K562 (cell line): Measurements from ENCODE around the gene SIK3. TPM values are rescaled to one million over a fixed set of nuclear protein-coding genes. Genes with fewer than 3 reads are reported as not detected.
A peak's percentile ranks its signal among the peaks of the same experiment; 100 is the strongest.

Experiments used
- CBFA2T2 ChIP-seq: fragments of 450-650 bp; conservative IDR thresholded peaks from 2 replicates; pipeline ENCODE4 v1.6.1; 2017; ENCODE audit warnings: mild to moderate bottlenecking
- CEBPG ChIP-seq, 3 experiments: fragments of 200-800 bp in 1 of 3; sonication (Bioruptor generic) in 1 of 3; sonication (generic) in 1 of 3; formaldehyde crosslinking in 1 of 3; IDR thresholded peaks in 2 of 3; conservative IDR thresholded peaks in 1 of 3; 2 replicates each; pipeline versions ENCODE4 v1.6.1 to v1.8.0; 2016 to 2022; ENCODE audit warnings: missing compliant biosample characterization in 2 of 3, missing genetic modification characterization in 2 of 3, mild to moderate bottlenecking in 1 of 3, missing genetic modification reagents in 1 of 3
- DDX20 ChIP-seq: fragments of 450-650 bp; IDR thresholded peaks from 2 replicates; pipeline ENCODE4 v1.6.1; 2016; ENCODE audit warnings: missing genetic modification characterization, low read depth, mild to moderate bottlenecking, missing compliant biosample characterization, moderate library complexity
- ELK3 ChIP-seq: fragments of 450-650 bp; formaldehyde crosslinking; IDR thresholded peaks from 2 replicates; pipeline ENCODE4 v1.4.0; 2020; ENCODE audit warnings: mild to moderate bottlenecking
- EP400 ChIP-seq: fragments of 450-650 bp; IDR thresholded peaks from 2 replicates; pipeline ENCODE4 v1.6.1; 2017; ENCODE audit warnings: antibody characterized with exemption, mild to moderate bottlenecking, moderate library complexity
- FOSL1 ChIP-seq: fragments of 200-800 bp; sonication (Bioruptor generic); conservative IDR thresholded peaks from 2 replicates; pipeline ENCODE4 v1.6.1; 2016; ENCODE audit warnings: missing genetic modification characterization, missing compliant biosample characterization
- HDGF ChIP-seq: fragments of 450-650 bp; IDR thresholded peaks from 2 replicates; pipeline ENCODE4 v1.6.1; 2016
- KDM4B ChIP-seq, 2 experiments: fragments of 450-650 bp in 1 of 2; sonication (generic) in 1 of 2; IDR thresholded peaks; 2 replicates each; pipeline ENCODE4 v1.6.1; 2016 to 2017; ENCODE audit warnings: borderline replicate concordance in 2 of 2, antibody characterized with exemption in 1 of 2, low read depth in 1 of 2, mild to moderate bottlenecking in 1 of 2
- MCM7 ChIP-seq, 2 experiments: fragments of 450-650 bp; IDR thresholded peaks; 2 replicates each; pipeline ENCODE4 v1.6.1; 2016 to 2018
- REST ChIP-seq, 2 experiments: fragments of 450-650 bp; formaldehyde crosslinking in 1 of 2; IDR thresholded peaks; 2 replicates each; pipeline versions ENCODE4 v1.4.0 to v1.6.1; 2014 to 2020; ENCODE audit warnings: mild to moderate bottlenecking in 2 of 2, borderline replicate concordance in 1 of 2, low read depth in 1 of 2
- TEAD1 ChIP-seq, 2 experiments: fragments of 450-650 bp in 1 of 2; sonication (generic) in 1 of 2; formaldehyde crosslinking; IDR thresholded peaks; 2 replicates each; pipeline versions ENCODE4 v1.4.0 to v1.8.0; 2020 to 2022; ENCODE audit warnings: mild to moderate bottlenecking in 2 of 2, missing genetic modification reagents in 1 of 2
- ZBTB12 ChIP-seq: fragments of 250-450 bp; sonication (Bioruptor Pico); IDR thresholded peaks from 2 replicates; pipeline ENCODE4 v1.4.0; 2020
- ZBTB7A ChIP-seq: IDR thresholded peaks from 2 replicates; pipeline ENCODE4 v1.6.1; 2011; ENCODE audit warnings: low read depth, mild to moderate bottlenecking, low read length, moderate library complexity, borderline replicate concordance; ENCODE audit not compliant: control insufficient read depth
- ZFP30 ChIP-seq: fragments of 250-450 bp; sonication (Bioruptor Pico); IDR thresholded peaks from 2 replicates; pipeline ENCODE4 v1.8.0; 2022; ENCODE audit warnings: moderate library complexity, mild to moderate bottlenecking, inconsistent platforms, borderline replicate concordance
- ZZZ3 ChIP-seq: fragments of 450-650 bp; IDR thresholded peaks from 2 replicates; pipeline ENCODE4 v1.6.1; 2016; ENCODE audit warnings: antibody characterized with exemption, mild to moderate bottlenecking, moderate library complexity
- polyA plus RNA-seq, 8 experiments: library from polyadenylated mRNA; depleted of rRNA in 4 of 8; stranded (reverse) in 5 of 8; unstranded in 3 of 8; fragments of >200 nt; fragmentation: Nextera tagmentation in 2 of 8; fragmentation: Illumina TruSeq in 1 of 8; extraction: Ambion mirVana in 2 of 8; extraction: Trizol in 1 of 8; gene quantifications; 2 replicates each; pipeline versions ENCODE4 v1.2.1 to v1.2.3, GENCODE V29; 2011 to 2014; ENCODE audit warnings: inconsistent platforms in 1 of 8, missing spikeins in 1 of 8
- total RNA-seq, 7 experiments: library from RNA; depleted of rRNA in 6 of 7; stranded (reverse); fragments of >200 nt in 6 of 7; fragmentation: Illumina TruSeq in 2 of 7; extraction: Trizol in 2 of 7; gene quantifications; 2 replicates each; pipeline versions ENCODE4 v1.2.1 to v1.2.3, GENCODE V29; 2011 to 2021; ENCODE audit warnings: low replicate concordance in 1 of 7

SIK3 gene
- total and polyA plus RNA-seq, 9 of the 15 experiments (the other 6 are each of a cell fraction or from before 2014, with no cell fraction given), result 1.6 to 21.6 (median 8.0) TPM

GRCh38 chr11:117098269-117099232 lies at the start of gene SIK3 (continued):
- TF ChIP-seq KDM4B (IDR thresholded peaks at IDR 0.05; ENCODE audit: borderline replicate concordance in 2 of 2, low read depth in 1 of 2), result peak in 1 of 2 experiments; percentile 86; a peak in 2 of 4 replicates
- peak in 1 of 2 experiments; percentile 46; a peak in 2 of 4 replicates for TF ChIP-seq TEAD1 (CRISPR knock-in tag; IDR thresholded peaks at IDR 0.05)
- TF ChIP-seq DDX20 (tag), result no peak
- TF ChIP-seq ZBTB7A, result peak; percentile 81; the same call in 1 of the 2 replicates
- peak; percentile 69 for TF ChIP-seq FOSL1
- TF ChIP-seq ELK3 (CRISPR knock-in tag), result no peak
- TF ChIP-seq ZBTB12 (CRISPR knock-in tag), result peak; percentile 91
- TF ChIP-seq ZZZ3, result no peak
- TF ChIP-seq HDGF, result no peak
- TF ChIP-seq ZFP30 (CRISPR knock-in tag), result no peak
- TF ChIP-seq MCM7 (IDR thresholded peaks at IDR 0.05), result no peak
- TF ChIP-seq CEBPG (CRISPR knock-in tag; IDR thresholded peaks at IDR 0.05), result peak; percentile 44; the same call in 1 of the 2 replicates
- no peak for TF ChIP-seq CEBPG (tag; conservative IDR thresholded peaks at IDR 0.05 in 1 of 2, IDR thresholded peaks at IDR 0.05 in 1 of 2)
- peak; percentile 73 for TF ChIP-seq EP400
- peak; percentile 87 for TF ChIP-seq REST (IDR thresholded peaks at IDR 0.05; ENCODE audit: borderline replicate concordance)
- peak; percentile 52; the same call in 1 of the 2 replicates for TF ChIP-seq REST (CRISPR knock-in tag; IDR thresholded peaks at IDR 0.05; ENCODE audit: low read depth)
- TF ChIP-seq CBFA2T2, result peak; percentile 62
